ENCODE measurements around the gene TXNL4B. TPM values are rescaled to one million over a fixed set of nuclear protein-coding genes. Genes with fewer than 3 reads are reported as not detected.

Gene TXNL4B
- polyA plus RNA-seq, 3 donors: 6.4 to 10.9 (median 7.0) TPM

DNA sequence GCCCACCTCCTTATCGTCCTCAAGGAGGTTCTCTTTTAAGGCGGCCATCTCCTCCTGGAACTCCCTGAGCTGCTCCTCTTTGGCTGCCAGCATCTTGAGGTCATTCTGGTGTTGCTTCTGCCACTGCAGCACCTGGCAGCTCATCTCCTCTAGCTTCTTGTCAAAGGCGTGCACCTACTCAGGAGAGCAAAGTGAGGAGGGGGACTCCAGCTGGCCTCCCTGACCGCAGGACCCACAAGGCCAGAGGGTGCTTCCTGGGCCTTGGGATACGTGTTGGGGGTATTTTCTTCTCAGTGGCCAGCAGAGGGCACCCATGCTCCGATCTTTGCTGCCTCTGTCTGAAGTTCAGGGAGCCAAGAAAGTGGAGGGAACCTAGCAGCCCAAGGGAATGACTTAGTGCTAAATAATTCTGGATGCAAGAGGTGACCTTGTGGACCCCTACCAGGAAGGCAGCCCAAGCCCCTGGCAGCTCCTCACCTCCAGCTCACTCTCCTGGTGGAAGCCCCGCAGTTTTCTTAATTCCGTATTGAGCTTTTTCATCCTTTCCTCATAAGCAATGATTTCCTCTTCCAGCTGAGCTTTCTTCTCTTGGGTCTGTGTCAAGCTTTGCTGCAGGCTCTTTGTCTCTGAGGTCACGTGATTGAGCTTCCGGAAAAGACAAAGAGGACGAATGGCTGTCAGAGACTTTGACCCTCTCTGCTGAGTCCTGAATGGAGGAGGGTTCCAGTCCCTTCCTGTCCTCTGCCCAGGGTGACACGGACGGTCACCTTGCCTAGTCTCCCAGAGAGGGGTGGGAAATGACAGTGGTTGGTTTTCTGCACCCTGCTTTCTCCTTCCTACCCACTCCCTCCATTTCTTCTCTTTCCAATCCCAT lies 31.6 kb upstream of the TXNL4B start:
- peak overlapping the region in 1 of 3 experiments; percentile 34 for H3K4me3 ChIP-seq (replicated peaks in 1 of 3; ENCODE audit: low read depth in 2 of 3, low read length in 3 of 3)
- TF ChIP-seq, protein P1, sequence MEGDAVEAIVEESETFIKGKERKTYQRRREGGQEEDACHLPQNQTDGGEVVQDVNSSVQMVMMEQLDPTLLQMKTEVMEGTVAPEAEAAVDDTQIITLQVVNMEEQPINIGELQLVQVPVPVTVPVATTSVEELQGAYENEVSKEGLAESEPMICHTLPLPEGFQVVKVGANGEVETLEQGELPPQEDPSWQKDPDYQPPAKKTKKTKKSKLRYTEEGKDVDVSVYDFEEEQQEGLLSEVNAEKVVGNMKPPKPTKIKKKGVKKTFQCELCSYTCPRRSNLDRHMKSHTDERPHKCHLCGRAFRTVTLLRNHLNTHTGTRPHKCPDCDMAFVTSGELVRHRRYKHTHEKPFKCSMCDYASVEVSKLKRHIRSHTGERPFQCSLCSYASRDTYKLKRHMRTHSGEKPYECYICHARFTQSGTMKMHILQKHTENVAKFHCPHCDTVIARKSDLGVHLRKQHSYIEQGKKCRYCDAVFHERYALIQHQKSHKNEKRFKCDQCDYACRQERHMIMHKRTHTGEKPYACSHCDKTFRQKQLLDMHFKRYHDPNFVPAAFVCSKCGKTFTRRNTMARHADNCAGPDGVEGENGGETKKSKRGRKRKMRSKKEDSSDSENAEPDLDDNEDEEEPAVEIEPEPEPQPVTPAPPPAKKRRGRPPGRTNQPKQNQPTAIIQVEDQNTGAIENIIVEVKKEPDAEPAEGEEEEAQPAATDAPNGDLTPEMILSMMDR (IDR thresholded peaks at IDR 0.05): peak; percentile 88
- no peaks in the 10 kb centered on the region for H3K9me3 ChIP-seq (replicated peaks in 1 of 2; ENCODE audit: control insufficient read depth in 1 of 2, insufficient read depth in 1 of 2, low read length in 2 of 2)
- H3K36me3 ChIP-seq (replicated peaks in 1 of 2; ENCODE audit: control insufficient read depth in 1 of 2, insufficient read depth in 2 of 2, low read length in 2 of 2): peaks cover 0 to 6% of the 10 kb centered on the region in 2 donors
- no peaks in the 10 kb centered on the region for H3K79me2 ChIP-seq (ENCODE audit: insufficient read depth, low read length)
- H3K9me3 Mint-ChIP-seq: peaks cover 0 to 2% (median 0%) of the 10 kb centered on the region in 7 donors
- H3K4me1 ChIP-seq (ENCODE audit: control insufficient read depth in 1 of 2, insufficient read depth in 2 of 2, low read length in 2 of 2): peaks cover 17 to 23% of the 10 kb centered on the region in 2 donors
- 48% methylated on average over 10 of the region's 13 CpGs for WGBS (ENCODE audit: insufficient coverage)
- peaks cover 6 to 13% of the 10 kb centered on the region in 2 donors for H3K36me3 Mint-ChIP-seq
- H3K27ac ChIP-seq (ENCODE audit: low read depth in 1 of 2, low read length in 2 of 2): peak overlapping the region; percentile 39 to 72
- peaks cover 24% of the 10 kb centered on the region for H3K4me1 Mint-ChIP-seq
- no peaks in the 10 kb centered on the region for H4K20me1 ChIP-seq (ENCODE audit: insufficient read depth, low read length)
- no peak overlapping the region for H3K9ac ChIP-seq (ENCODE audit: insufficient read depth, low read length, poor library complexity, severe bottlenecking)
- peak overlapping the region; percentile 60 to 77 for H3K4me3 Mint-ChIP-seq
- peaks cover 0 to 2% (median 0%) of the 10 kb centered on the region in 3 donors for H3K27me3 Mint-ChIP-seq (ENCODE audit: low read depth in 3 of 3)
- peak overlapping the region; percentile 53 for H3K4me2 ChIP-seq (replicated peaks; ENCODE audit: extremely low read depth, low read length, poor library complexity, severe bottlenecking)
- intact Hi-C loops (cut with micrococcal nuclease): loop anchor here (2.0 to 10.0 kb wide), 4 partner anchors 110 to 340 kb away; no protein-coding TSS in a partner anchor
- H2AFZ ChIP-seq (ENCODE audit: insufficient read depth, low read depth, low read length, poor library complexity, severe bottlenecking): peak overlapping the region; percentile 79
- DNase-seq: peak; percentile 72 to 80 (median 75)
- no peaks in the 10 kb centered on the region for H3K27me3 ChIP-seq (ENCODE audit: control insufficient read depth in 2 of 2, insufficient read depth in 2 of 2, low read length in 2 of 2)
- peak overlapping the region; percentile 70 to 93 (median 86) for H3K27ac Mint-ChIP-seq

DNA sequence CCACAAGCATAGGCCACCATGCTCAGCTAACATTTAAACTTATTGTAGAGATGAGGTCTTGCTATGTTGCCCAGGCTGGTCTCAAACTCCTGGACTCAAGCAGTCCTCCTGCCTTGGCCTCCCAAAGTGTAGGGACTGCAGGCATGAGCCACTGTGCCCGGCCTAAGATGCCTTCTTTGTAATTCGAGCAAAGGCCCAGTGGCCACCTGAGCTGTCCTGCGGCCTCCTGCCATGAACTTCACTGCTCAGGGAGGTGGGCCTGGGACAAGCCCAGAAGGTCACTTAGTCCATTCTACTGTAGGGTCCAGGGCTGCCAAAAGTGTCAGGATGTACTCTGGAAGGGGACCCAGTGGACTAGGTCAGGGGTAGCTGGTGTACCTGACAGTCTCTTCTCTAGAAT lies 30.7 kb upstream of the TXNL4B start:
- Mint-ChIP-seq H3K36me3 (peaks cover 6 to 13% of the 10 kb centered on the region in 2 donors), H3K27ac (peak overlapping the region in 4 of 7 donors; percentile 70 to 91 (median 88)), H3K4me3 (no peak overlapping the region), H3K27me3 (ENCODE audit: low read depth in 3 of 3) (peaks cover 0 to 2% (median 0%) of the 10 kb centered on the region in 3 donors), H3K9me3 (peaks cover 0 to 2% (median 0%) of the 10 kb centered on the region in 7 donors), H3K4me1 (peaks cover 29% of the 10 kb centered on the region)
- TF ChIP-seq, protein P1 (IDR thresholded peaks at IDR 0.05): no peak
- DNase-seq: no peak
- peaks cover 17 to 23% of the 10 kb centered on the region in 2 donors for H3K4me1 ChIP-seq (ENCODE audit: control insufficient read depth in 1 of 2, insufficient read depth in 2 of 2, low read length in 2 of 2)
- H2AFZ ChIP-seq (ENCODE audit: insufficient read depth, low read depth, low read length, poor library complexity, severe bottlenecking): peak overlapping the region; percentile 79
- H3K9ac ChIP-seq (ENCODE audit: insufficient read depth, low read length, poor library complexity, severe bottlenecking): no peak overlapping the region
- intact Hi-C loops (cut with micrococcal nuclease): loop anchor here (2.0 to 10.0 kb wide), 4 partner anchors 111 to 341 kb away; no protein-coding TSS in a partner anchor
- no peaks in the 10 kb centered on the region for H3K9me3 ChIP-seq (replicated peaks in 1 of 2; ENCODE audit: control insufficient read depth in 1 of 2, insufficient read depth in 1 of 2, low read length in 2 of 2)
- H3K36me3 ChIP-seq (replicated peaks in 1 of 2; ENCODE audit: control insufficient read depth in 1 of 2, insufficient read depth in 2 of 2, low read length in 2 of 2): peaks cover 0 to 6% of the 10 kb centered on the region in 2 donors
- H3K4me2 ChIP-seq (replicated peaks; ENCODE audit: extremely low read depth, low read length, poor library complexity, severe bottlenecking): no peak overlapping the region
- no peaks in the 10 kb centered on the region for H4K20me1 ChIP-seq (ENCODE audit: insufficient read depth, low read length)
- no peaks in the 10 kb centered on the region for H3K79me2 ChIP-seq (ENCODE audit: insufficient read depth, low read length)
- WGBS (ENCODE audit: insufficient coverage): 100% methylated on average over 3 of the region's 3 CpGs
- H3K4me3 ChIP-seq (replicated peaks in 1 of 3; ENCODE audit: low read depth in 2 of 3, low read length in 3 of 3): no peak overlapping the region
- H3K27me3 ChIP-seq (ENCODE audit: control insufficient read depth in 2 of 2, insufficient read depth in 2 of 2, low read length in 2 of 2): no peaks in the 10 kb centered on the region
- peak overlapping the region in 1 of 2 donors; percentile 72 for H3K27ac ChIP-seq (ENCODE audit: low read depth in 1 of 2, low read length in 2 of 2)

Measured in CD14-positive monocyte (primary cell).